GM13976 (cell line): ENCODE results near the gene TSTD1.
"Not testable (repeated sequence)": the region's sequence is repeated elsewhere in the genome, so short reads cannot be mapped to it uniquely, and the experiment has no call there.

Experiments used
- DNase-seq: peaks from one replicate; pipeline ENCODE4 v3.0.0; 2012; ENCODE audit warnings: low spot score
- in situ Hi-C: fragments of 300-500 bp; cut with MboI; formaldehyde crosslinking; loops from one replicate; pipeline ENCODE4 v1.12.0; 2022; ENCODE audit warnings: low sequenced_read_pairs, mixed read lengths, inconsistent platforms; ENCODE audit not compliant: unreplicated experiment
- TF ChIP-seq, protein P1 (sequence below): IDR thresholded peaks from 2 replicates; pipeline ENCODE4 v1.5.1; 2012; ENCODE audit warnings: borderline replicate concordance, mild to moderate bottlenecking; ENCODE audit not compliant: insufficient read depth; ENCODE audit errors: extremely low read depth, missing control alignments, control extremely low read depth

Gene TSTD1

DNA sequence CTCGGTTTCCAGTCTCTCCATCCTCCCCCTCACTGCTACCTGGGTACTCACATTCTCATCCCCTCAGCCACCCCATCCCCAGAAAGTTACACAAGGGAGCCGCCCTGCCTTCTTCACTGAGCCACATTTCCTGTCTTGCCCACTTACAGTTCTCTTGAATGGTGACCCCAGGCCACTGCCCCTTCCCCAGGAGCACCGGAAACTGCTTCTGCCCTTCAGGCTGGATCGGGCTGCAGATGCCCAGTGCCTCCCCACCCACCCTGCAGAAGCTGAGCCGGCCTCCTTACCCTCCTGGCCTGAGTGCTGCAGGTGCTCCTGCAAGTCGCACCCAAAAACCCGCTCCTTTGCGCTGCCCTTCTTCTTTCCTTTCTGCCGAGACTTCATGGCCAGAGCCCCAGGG, 30.5 kb upstream of the TSTD1 start:
- in situ Hi-C loops: no loop called here
- DNase-seq: no peak
- TF ChIP-seq, protein P1, sequence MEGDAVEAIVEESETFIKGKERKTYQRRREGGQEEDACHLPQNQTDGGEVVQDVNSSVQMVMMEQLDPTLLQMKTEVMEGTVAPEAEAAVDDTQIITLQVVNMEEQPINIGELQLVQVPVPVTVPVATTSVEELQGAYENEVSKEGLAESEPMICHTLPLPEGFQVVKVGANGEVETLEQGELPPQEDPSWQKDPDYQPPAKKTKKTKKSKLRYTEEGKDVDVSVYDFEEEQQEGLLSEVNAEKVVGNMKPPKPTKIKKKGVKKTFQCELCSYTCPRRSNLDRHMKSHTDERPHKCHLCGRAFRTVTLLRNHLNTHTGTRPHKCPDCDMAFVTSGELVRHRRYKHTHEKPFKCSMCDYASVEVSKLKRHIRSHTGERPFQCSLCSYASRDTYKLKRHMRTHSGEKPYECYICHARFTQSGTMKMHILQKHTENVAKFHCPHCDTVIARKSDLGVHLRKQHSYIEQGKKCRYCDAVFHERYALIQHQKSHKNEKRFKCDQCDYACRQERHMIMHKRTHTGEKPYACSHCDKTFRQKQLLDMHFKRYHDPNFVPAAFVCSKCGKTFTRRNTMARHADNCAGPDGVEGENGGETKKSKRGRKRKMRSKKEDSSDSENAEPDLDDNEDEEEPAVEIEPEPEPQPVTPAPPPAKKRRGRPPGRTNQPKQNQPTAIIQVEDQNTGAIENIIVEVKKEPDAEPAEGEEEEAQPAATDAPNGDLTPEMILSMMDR: no peak

DNA sequence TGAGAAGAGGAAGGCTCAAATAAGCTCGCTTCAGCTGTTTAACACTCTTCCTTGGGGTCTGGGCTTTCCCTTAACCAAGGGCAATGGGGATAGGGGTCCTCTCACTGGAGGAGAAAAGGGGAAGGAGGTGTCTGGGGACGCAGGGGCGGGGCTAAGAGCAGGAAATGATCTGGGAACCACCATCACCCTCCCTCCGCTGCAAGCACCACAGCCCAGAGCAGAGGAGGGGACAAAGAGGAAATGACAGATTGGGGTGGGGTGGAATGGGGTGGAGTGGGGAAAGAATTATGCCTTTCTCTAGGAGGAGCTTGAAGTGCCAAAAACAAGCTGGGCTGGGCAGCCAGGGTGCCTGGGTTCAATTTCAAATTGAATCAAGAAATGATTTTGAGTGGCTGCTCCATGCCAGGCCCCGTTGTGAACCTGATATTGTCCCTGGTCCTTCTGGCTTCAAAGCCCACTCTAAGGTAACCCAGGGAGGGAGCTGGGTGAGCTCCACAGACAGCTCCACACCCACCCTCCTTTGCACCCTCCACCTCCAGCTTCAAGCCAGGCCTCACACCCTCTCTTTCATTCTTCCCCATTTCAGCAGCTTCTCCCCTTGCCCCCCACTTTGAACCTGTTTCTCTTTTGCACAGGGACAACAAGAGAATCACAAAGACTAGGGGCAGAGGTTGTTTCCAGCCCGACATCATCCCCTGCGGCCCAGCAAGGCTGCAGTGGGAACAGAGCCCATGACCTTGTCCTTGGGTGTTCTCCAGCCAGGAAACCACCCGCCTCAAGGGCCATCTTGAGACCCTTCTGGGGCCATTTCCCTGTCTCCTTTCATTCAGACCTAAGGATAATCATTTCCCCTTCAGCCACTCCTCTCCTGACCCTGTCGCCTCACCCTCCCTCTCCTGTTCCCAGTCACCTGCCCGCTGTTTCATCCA, 29.8 kb upstream of the TSTD1 start:
- in situ Hi-C loops: no loop called here

DNA sequence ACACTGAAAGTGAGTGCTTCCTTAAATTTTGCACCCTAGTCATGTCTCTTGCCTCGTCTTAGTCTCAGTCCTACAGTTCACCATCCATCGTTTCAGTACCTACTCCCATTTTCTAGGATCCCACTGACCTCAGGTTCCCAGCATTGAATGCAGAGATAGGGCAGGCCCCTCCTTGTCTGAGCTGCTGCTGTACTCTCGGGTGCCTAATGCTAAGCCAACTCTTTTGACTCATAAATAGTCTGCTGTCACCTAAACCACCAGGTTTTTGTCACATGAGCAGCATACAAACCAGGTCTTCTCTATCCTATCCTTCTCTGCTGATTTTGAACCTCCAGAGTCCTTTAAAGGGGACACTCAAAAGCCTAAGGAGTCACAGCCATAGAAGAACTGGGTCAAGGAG, 27.9 kb upstream of the TSTD1 start:
- no peak for DNase-seq
- TF ChIP-seq, protein P1: no peak
- in situ Hi-C loops: no loop called here

More for the DNA sequence above, 29.8 kb upstream of the TSTD1 start:
- DNase-seq: peak; percentile 87
- TF ChIP-seq, protein P1: no peak

DNA sequence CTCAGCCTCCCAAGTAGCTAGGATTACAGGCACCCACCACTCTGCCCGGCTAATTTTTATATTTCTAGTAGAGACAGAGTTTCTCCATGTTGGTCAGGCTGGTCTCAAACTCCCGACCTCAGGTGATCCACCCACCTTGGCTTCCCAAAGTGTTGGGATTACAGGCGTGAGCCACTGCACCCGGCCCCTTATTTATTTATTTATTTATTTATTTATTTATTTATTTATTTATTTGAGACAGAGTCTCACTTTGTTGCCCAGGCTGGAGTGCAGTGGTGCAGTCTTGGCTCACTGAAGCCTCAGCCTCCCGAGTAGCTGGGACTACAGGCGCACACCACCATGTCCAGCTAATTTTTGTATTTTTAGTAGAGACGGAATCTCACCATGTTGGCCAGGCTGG, 26.9 kb upstream of the TSTD1 start:
- in situ Hi-C loops, DNase-seq: not testable (repeated sequence)

DNA sequence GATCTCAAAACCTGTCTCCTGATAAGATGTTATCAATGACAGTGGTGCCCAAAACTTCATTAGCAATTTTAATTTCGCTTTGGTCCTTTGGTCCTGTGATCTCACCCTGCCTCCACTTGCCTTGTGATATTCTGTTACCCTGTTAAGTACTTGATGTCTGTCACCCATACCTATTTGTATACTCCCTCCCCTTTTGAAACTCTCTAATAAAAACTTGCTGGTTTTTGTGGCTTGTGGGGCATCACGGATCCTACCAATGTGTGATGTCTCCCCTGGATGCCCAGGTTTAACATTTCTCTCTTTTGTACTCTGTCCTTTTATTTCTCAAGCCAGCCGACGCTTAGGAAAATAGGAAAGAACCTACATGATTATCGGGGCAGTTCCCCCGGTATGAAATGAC, 25.2 kb upstream of the TSTD1 start:
- in situ Hi-C loops, DNase-seq: not testable (repeated sequence)

DNA sequence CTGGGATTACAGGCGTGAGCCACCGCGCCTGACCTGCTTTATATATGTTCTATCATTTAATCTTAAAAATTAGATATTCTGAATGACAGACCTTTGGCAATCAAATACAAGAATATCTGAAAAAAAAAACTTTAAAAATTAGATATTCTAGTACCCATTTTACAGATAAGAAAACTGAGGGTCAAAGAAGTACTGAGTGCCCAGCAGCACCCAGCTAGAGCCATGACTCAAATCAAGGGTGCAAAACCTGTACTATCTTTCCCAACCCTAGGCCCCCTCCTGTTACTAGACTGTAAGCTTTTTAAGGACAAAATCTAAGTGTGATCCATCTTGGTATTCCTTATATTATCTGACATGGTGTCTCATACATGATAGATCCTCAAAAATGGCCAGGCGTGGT, 22.7 kb upstream of the TSTD1 start:
- DNase-seq: no peak
- in situ Hi-C loops: no loop called here
- TF ChIP-seq, protein P1: no peak

DNA sequence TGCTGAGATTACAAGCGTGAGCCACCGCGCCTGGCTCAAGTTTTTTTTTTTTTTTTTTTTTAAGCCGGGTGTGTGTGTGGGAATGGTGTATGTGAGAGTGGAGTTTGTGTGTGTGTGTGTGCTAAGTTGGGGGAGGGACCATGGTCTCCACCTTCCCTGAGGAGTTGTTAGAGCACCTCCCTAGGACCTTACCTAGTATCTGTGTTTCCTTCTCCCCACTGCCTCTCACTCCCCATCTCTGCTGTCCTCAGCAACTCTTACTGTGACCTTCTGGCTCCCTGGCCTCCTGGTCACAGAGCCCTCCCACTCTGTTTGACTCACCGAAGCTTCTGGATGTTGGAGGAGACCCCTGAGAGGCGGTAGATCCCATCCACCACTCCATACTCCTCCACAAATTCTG, 20.5 kb upstream of the TSTD1 start:
- no peak for DNase-seq
- in situ Hi-C loops: no loop called here
- TF ChIP-seq, protein P1: no peak
